GM21515 (cell line): ENCODE measurements around the gene YIPF3.
A peak's percentile ranks its signal among the peaks of the same experiment; 100 is the strongest.
"Not testable (repeated sequence)": the region's sequence is repeated elsewhere in the genome, so short reads cannot be mapped to it uniquely, and the experiment has no call there.

ENCODE experiments used
- ATAC-seq: cut with Tn5 transposase; IDR thresholded peaks from one replicate; pipeline ENCODE4 v1.9.1; 2021; ENCODE audit not compliant: unreplicated experiment

Gene YIPF3

GRCh38 chr6:43509984-43510826, 6.5 kb downstream of the YIPF3 start, which contains the start of gene LRRC73:
Gene LRRC73, minus strand, starts transcription at chr6:43510346. Its CDS starts 561 bp downstream, at chr6:43509785.
- peak; percentile 45 for ATAC-seq

- ATAC-seq = no peak
Observed at GRCh38 chr6:43509142-43509983, 7.4 kb downstream of the YIPF3 start.

- ATAC-seq = no peak
Observed at GRCh38 chr6:43508481-43509141, 8.1 kb downstream of the YIPF3 start.

GRCh38 chr6:43506667-43507471, 9.9 kb downstream of the YIPF3 start:
- peak; percentile 46 for ATAC-seq

GRCh38 chr6:43506171-43506570, 10.6 kb downstream of the YIPF3 start:
- no peak for ATAC-seq

- no peak for ATAC-seq
Observed at GRCh38 chr6:43505718-43506117, 11.0 kb downstream of the YIPF3 start.

GRCh38 chr6:43504756-43505593, 11.8 kb downstream of the YIPF3 start:
- no peak for ATAC-seq

DNA sequence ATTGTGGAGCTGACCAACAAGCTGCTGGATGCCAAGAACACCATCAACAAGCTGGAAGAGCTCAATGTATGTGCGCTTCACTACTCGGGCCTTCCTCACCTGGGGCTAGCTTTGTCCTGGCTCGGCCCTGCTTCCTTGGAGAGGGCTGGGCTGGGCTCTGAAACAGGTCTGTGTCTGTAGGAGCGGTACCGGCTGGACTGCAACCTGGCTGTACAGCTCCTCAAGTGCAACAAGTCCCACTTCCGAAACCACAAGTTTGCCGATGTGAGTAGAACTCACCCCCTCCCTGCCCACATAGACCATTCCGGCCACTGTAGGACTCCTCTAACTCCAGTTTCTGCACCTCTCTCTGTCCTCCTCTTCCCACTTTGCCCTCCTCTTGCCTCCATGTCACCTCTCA, 13.3 kb downstream of the YIPF3 start:
- no peak for ATAC-seq

- no peak for ATAC-seq
Observed at GRCh38 chr6:43502666-43503065, 14.1 kb downstream of the YIPF3 start.

GRCh38 chr6:43500921-43501320, 15.8 kb downstream of the YIPF3 start:
- no peak for ATAC-seq

GRCh38 chr6:43499028-43499815, 17.5 kb downstream of the YIPF3 start:
- no peak for ATAC-seq

DNA sequence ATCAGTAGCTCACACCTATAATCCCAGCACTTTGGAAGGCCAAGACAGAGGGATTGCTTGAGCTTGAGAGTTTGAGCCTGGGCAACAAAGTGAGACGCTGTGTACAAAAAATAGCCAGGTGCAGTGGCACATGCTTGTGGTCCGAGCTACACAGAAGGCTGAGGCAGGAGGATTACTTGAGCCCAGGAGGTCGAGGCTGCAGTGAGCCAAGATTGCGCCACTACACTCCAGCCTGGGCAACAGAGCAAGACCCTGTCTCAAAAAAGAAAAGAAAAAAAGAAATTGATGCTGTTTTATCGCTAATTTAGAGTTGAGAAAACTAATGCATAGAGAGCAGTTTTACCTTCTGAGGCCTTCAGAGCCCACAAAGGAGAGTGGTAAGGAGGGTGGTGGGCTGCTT, 18.4 kb downstream of the YIPF3 start:
- not testable (repeated sequence) for ATAC-seq

- no peak for ATAC-seq
Observed at GRCh38 chr6:43497689-43498088, 19.0 kb downstream of the YIPF3 start.

GRCh38 chr6:43497129-43497396, 19.7 kb downstream of the YIPF3 start:
- ATAC-seq = no peak

DNA sequence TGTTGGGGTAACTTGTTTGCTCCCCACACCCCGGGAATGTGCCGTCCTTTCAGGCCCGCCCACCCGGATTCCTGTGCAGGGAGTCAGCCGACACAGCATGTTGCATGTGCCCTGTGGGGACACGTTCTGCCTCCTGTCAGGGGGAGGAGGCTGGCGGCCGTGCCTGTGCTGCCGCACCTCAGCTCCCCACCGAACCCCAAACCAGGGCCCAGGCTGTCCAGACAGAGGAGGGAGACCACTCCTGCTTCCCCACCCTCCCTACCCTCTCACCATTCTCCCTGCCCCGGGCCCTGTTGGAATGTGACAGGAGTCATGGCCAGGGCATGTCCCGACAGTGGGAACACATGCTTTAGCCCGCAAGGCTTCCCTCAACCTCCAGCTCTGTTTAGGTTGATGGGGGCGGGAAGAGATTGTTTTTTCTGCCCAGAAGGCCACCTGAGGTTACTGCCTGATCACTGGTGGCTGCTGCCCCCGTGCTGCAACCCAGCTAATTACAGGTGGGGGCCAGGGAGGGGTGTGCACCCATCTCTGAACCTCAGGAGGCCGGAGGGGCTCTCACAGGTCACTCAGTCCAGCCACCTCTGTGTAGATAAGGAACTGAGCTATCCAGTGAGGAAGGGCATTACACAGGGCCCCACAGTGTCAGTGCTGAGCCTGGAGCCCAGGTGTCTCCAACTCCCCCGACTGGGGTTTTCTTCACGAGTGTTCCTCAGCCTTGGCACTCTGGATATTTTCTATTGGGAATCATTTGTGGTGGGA, 20.2 kb downstream of the YIPF3 start:
- ATAC-seq = no peak

- no peak for ATAC-seq
Observed at GRCh38 chr6:43495409-43495941, 21.3 kb downstream of the YIPF3 start.

GRCh38 chr6:43494766-43495165, 22.0 kb downstream of the YIPF3 start:
- ATAC-seq = no peak

DNA sequence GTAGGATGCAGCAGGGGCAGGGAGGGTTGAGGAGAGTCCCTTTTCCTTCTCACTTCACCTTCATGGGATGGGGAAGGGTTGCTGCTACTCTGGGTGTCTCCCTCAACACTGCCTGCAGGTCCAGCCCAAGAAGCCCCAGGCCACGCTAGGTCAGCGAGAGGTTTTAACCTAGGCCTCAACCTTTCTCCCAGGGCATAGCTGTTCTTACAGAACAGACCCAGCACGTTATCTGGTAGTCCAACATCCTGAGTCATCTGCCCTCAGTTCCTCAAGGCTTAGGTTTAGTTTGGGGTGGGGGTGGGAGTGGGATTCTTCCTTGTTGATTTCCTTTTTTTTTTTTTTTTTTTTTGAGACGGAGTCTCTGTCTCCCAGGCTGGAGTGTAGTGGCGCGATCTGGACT, 22.4 kb downstream of the YIPF3 start:
- ATAC-seq = no peak
